Stomach (tissue), 9 donors: ENCODE data around the gene ABCC10. TPM values are rescaled to one million over a fixed set of nuclear protein-coding genes. Genes with fewer than 3 reads are reported as not detected.
"Not testable (repeated sequence)": the region's sequence is repeated elsewhere in the genome, so short reads cannot be mapped to it uniquely, and the experiment has no call there.

ENCODE experiments used
- DNase-seq, 2 donors: peaks; one replicate each; pipeline versions ENCODE4 v3.0.0 to v3.0.0-alpha.2; 2013 to 2019
- H3K27ac ChIP-seq, 5 donors: fragments of 200-600 bp in 4 of 5; sonication (generic) in 4 of 5; one replicate each; pipeline ENCODE4 v1.5.1; 2013 to 2019; ENCODE audit warnings: mild to moderate bottlenecking in 1 of 5, moderate library complexity in 1 of 5
- H3K27me3 ChIP-seq, 3 donors: fragments of 200-600 bp; sonication (generic); one replicate each; pipeline ENCODE4 v1.5.1; 2017 to 2019; ENCODE audit warnings: mixed run types in 1 of 3
- H3K36me3 ChIP-seq, 4 donors: fragments of 200-600 bp; sonication (generic); 1 replicate in 3 of 4; 2 replicates in 1 of 4; pipeline ENCODE4 v1.5.1; 2016 to 2019
- H3K4me1 ChIP-seq, 4 donors: fragments of 200-600 bp; sonication (generic); one replicate each; pipeline ENCODE4 v1.5.1; 2016 to 2019
- H3K4me3 ChIP-seq, 4 donors: fragments of 200-600 bp; sonication (generic) in 3 of 4; one replicate each; pipeline ENCODE4 v1.5.1; 2016 to 2019; ENCODE audit warnings: mild to moderate bottlenecking in 1 of 4
- H3K9me3 ChIP-seq, 4 donors: fragments of 200-600 bp; sonication (generic); one replicate each; pipeline ENCODE4 v1.5.1; 2016 to 2019
- CTCF ChIP-seq, 7 experiments: fragments of 450-650 bp in 4 of 7; fragments of 200-600 bp in 3 of 7; sonication (generic) in 3 of 7; IDR thresholded peaks; one replicate each; pipeline ENCODE4 v1.5.1; 2016 to 2019; ENCODE audit warnings: antibody characterized with exemption in 7 of 7, control low read depth in 2 of 7, mild to moderate bottlenecking in 1 of 7
- EP300 ChIP-seq: sonication (generic); formaldehyde crosslinking; IDR thresholded peaks from one replicate; pipeline ENCODE4 v1.6.1; 2017; ENCODE audit warnings: antibody characterized with exemption
- POLR2A ChIP-seq, 4 donors: fragments of 450-650 bp; IDR thresholded peaks; one replicate each; pipeline ENCODE4 v1.6.1; 2016; ENCODE audit warnings: antibody characterized with exemption in 4 of 4, control low read depth in 2 of 4, mild to moderate bottlenecking in 1 of 4, moderate library complexity in 1 of 4
- POLR2AphosphoS5 ChIP-seq, 3 donors: sonication (generic); formaldehyde crosslinking; IDR thresholded peaks; one replicate each; pipeline ENCODE4 v1.6.1; 2016; ENCODE audit warnings: antibody characterized with exemption in 3 of 3
- WGBS, 5 donors: extraction: QIAGEN DNeasy Blood & Tissue Kit in 3 of 5; methylation state at CpG; one replicate each; pipeline versions ENCODE4 v1.1.5 to v1.1.7; 2013 to 2018; 5-methylcytosine and 5-hydroxymethylcytosine counted together
- intact Hi-C: fragments of 100-400 bp; cut with DNase I; formaldehyde crosslinking; loops from one replicate; pipeline ENCODE4 v1.15.1; 2023; ENCODE audit warnings: low total_unique reads
- polyA plus RNA-seq, 3 donors: library from polyadenylated mRNA; stranded (reverse); fragments of 200-250 nt; gene quantifications; one replicate each; pipeline ENCODE4 v1.2.3, GENCODE V29; 2013
- total RNA-seq, 5 donors: library from RNA; depleted of rRNA; stranded (reverse); fragments of >200 nt; gene quantifications; one replicate each; pipeline versions ENCODE4 v1.1.0 to v1.2.3, GENCODE V29; 2014 to 2016
- donor health status: healthy with polysubstance abuse.
- donor health status: Bipolar disorder and iron deficiency.
- donor health status: healthy.

ABCC10 gene
- total and polyA plus RNA-seq, 8 donors: 7.9 to 67.4 (median 29.6) TPM

- Histone ChIP-seq H3K27ac (peak overlapping the region in 1 of 5 donors; percentile 5), H3K4me3 (no peak overlapping the region), H3K36me3 (peaks cover 35 to 42% (median 40%) of the 10 kb centered on the region in 4 donors), H3K9me3 (no peaks in the 10 kb centered on the region), H3K27me3 (no peaks in the 10 kb centered on the region), H3K4me1 (peaks cover 11 to 46% (median 42%) of the 10 kb centered on the region in 4 donors)
- intact Hi-C loops: no loop called here
- 38 to 53% (median 43%) methylated on average over 10 to 18 of the region's 18 CpGs for WGBS, 5 donors
- DNase-seq: peak in 1 of 2 donors; percentile 65
- TF ChIP-seq CTCF (IDR thresholded peaks at IDR 0.05): peak in 5 of 7 experiments; percentile 24 to 68 (median 49)
- no peak for TF ChIP-seq POLR2A (IDR thresholded peaks at IDR 0.05)
Observed at GRCh38 chr6:43496370-43497128, 69.2 kb downstream of the ABCC10 start.

GRCh38 chr6:43497129-43497396 lies 69.7 kb downstream of the ABCC10 start:
- Histone ChIP-seq H3K4me3 (no peak overlapping the region), H3K27me3 (no peaks in the 10 kb centered on the region), H3K9me3 (no peaks in the 10 kb centered on the region), H3K4me1 (peaks cover 11 to 46% (median 37%) of the 10 kb centered on the region in 4 donors), H3K27ac (no peak overlapping the region), H3K36me3 (peaks cover 35 to 47% (median 46%) of the 10 kb centered on the region in 4 donors)
- TF ChIP-seq CTCF (IDR thresholded peaks at IDR 0.05): no peak
- intact Hi-C loops: no loop called here
- 83 to 93% (median 91%) methylated on average over 6 of the region's 6 CpGs for WGBS, 5 donors
- DNase-seq: no peak

DNA sequence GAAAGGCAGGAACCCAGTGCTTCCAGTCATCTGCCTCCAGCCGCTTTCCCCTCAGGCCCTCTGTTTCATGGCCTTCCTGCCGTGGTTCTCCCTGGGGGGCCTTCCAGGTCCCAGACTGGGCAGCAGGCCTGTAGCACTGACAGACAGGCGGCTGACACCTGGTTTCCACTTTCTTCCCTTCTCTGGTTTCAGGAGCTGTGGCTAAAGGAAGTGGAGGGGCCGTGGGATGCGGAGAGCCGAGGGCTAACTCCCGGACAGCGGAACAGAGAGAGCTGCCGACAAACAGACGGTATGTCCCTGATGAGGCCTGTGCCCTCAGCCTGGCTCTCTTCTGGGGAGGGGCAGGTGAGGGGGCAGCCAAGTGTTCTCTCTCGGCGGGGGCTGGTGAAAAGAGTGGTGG lies 70.3 kb downstream of the ABCC10 start:
- no peak overlapping the region for H3K4me3 ChIP-seq
- H3K4me1 ChIP-seq: peaks cover 11 to 46% (median 31%) of the 10 kb centered on the region in 4 donors
- TF ChIP-seq CTCF (IDR thresholded peaks at IDR 0.05): no peak
- no peak for TF ChIP-seq POLR2A (IDR thresholded peaks at IDR 0.05)
- no peak for TF ChIP-seq EP300
- TF ChIP-seq POLR2AphosphoS5 (IDR thresholded peaks at IDR 0.05): no peak
- DNase-seq: no peak
- H3K9me3 ChIP-seq: no peaks in the 10 kb centered on the region
- no peaks in the 10 kb centered on the region for H3K27me3 ChIP-seq
- H3K36me3 ChIP-seq: peaks cover 42 to 53% (median 52%) of the 10 kb centered on the region in 4 donors
- no peak overlapping the region for H3K27ac ChIP-seq
- intact Hi-C loops: no loop called here
- 94 to 95% (median 94%) methylated on average over 12 of the region's 12 CpGs for whole genome bisulfite sequencing, 5 donors

DNA sequence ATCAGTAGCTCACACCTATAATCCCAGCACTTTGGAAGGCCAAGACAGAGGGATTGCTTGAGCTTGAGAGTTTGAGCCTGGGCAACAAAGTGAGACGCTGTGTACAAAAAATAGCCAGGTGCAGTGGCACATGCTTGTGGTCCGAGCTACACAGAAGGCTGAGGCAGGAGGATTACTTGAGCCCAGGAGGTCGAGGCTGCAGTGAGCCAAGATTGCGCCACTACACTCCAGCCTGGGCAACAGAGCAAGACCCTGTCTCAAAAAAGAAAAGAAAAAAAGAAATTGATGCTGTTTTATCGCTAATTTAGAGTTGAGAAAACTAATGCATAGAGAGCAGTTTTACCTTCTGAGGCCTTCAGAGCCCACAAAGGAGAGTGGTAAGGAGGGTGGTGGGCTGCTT lies 71.0 kb downstream of the ABCC10 start:
- DNase-seq, intact Hi-C loops, H3K27me3 ChIP-seq, H3K27ac ChIP-seq, H3K9me3 ChIP-seq, H3K4me3 ChIP-seq: not testable (repeated sequence)
- peaks cover 48 to 59% (median 58%) of the 10 kb centered on the region in 4 donors for H3K36me3 ChIP-seq
- WGBS, 5 donors: 92 to 96% (median 94%) methylated on average over 5 of the region's 5 CpGs
- peaks cover 11 to 46% (median 27%) of the 10 kb centered on the region in 4 donors for H3K4me1 ChIP-seq

GRCh38 chr6:43499028-43499815 lies 71.9 kb downstream of the ABCC10 start:
- H3K9me3 ChIP-seq: no peaks in the 10 kb centered on the region
- no peaks in the 10 kb centered on the region for H3K27me3 ChIP-seq
- peaks cover 55 to 68% (median 67%) of the 10 kb centered on the region in 4 donors for H3K36me3 ChIP-seq
- no peak for DNase-seq
- H3K4me3 ChIP-seq: no peak overlapping the region
- peaks cover 11 to 42% (median 23%) of the 10 kb centered on the region in 4 donors for H3K4me1 ChIP-seq
- WGBS, 5 donors: 54 to 73% (median 64%) methylated on average over 9 to 12 of the region's 12 CpGs
- peak overlapping the region in 2 of 5 donors; percentile 23 to 38 for H3K27ac ChIP-seq
- intact Hi-C loops: no loop called here
- TF ChIP-seq POLR2A (IDR thresholded peaks at IDR 0.05) (no peak), EP300 (no peak), CTCF (IDR thresholded peaks at IDR 0.05) (no peak), POLR2AphosphoS5 (IDR thresholded peaks at IDR 0.05) (no peak)
